Cardiac septum (tissue), 1 donor: ENCODE data around the gene ACTBL2. TPM values are rescaled to one million over a fixed set of nuclear protein-coding genes. Genes with fewer than 3 reads are reported as not detected.
"Not testable (repeated sequence)": the region's sequence is repeated elsewhere in the genome, so short reads cannot be mapped to it uniquely, and the experiment has no call there.

Experiments
- DNase-seq: peaks from one replicate; pipeline ENCODE4 v3.0.0-alpha.2; 2020; ENCODE audit warnings: low spot score
- intact Hi-C: fragments of 100-400 bp; cut with DNase I; formaldehyde crosslinking; loops from one replicate; pipeline ENCODE4 v1.14.0; 2022
- total RNA-seq: library from RNA; stranded (reverse); fragmentation: NEBNext Ultra II Directional; extraction: Animal tissue kit (Norgen Biotek cat#: 25700); gene quantifications from one replicate; pipeline ENCODE4 v1.2.1, GENCODE V29; 2021
- donor health status: DM: no; HTN: no; CAD: no.

ACTBL2 gene
- total RNA-seq, 1 donor from 2014 or later: not detected

DNA sequence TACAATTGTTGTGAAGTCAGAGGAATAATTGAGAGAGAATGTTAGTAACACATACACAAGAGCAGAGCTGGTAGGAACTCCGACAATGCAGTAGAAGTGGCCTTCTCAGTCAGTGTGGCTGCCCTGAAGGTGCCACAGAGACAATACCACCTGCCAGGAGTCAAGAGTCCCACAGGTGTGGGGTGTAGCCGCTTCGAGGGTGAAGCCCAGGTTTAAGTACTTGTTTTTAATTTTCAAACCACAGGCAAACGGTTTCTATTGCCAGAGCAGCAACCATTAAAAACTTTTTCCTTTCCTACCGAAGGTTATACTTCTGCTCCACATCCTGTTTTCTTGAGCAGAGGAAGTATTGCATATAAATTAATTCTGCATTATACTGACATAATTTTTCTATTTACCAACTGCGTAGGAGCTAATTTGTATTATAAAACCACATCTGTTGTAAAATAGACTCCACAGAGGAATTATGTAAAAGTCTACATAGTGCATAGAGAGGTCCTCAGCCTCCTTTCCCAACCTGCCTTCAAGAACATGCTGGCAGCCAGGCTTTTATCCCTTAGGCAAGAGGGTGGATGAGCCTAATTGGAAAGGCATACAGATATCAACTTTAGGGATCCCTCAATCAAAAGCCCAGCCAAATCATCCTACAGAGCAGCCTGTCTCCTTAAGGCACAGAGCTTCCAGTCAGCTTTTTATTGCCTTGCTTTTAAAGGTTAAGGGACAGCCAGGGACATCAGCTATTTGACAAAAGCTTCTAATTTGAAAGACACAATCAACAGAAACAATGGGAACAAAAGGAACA is 12.9 kb upstream of the ACTBL2 start:
- DNase-seq: no peak
- intact Hi-C loops: loop anchor here (5.0 kb wide), 2 partner anchors 198 to 392 kb away; no protein-coding TSS in a partner anchor

DNA sequence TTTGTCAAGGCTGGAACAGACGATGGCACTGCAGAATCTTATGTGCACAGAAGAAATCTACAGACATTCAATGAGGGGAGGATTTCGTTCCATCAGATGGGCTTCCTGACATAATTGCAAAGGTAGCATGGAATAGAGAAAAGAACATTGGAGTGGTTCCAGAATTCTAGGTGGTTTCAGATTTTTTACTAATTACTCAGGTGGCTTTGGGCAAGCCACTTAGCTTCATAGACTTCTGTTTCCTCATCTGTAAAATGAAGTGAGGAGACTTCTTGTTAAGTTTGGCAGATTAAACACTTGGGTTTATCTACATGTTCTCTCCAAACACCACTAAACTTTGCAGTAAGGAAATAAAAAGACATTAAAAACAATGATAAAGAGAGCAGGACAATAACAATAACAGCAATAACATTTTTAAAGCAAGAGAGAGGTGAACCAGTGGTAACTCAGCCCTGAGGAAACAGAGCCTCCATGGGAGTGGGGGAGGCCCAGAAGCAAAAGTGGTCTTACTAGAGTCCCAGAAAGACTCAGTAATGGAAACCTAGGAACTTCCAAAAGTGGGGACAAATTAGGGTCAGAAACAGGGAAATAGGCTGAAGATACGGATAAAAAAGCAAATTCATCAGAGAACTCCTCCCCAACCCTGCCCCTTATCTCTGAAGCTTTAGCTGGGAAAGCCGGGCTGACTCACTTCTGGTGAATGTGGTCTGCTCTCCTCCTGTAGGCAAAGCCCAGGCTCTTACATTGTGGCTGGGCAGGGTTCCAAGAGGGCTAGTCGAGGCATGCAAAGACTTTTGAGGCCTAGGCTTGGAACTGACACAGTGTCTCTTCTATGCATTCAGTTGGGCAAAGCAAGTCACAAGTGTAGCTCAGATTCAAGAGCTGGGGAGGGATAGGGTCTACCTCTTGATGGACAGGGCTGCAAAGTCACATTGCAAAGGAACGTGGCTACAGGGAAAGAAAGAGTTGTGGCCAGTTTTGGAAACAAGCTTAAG is 11.8 kb upstream of the ACTBL2 start:
- intact Hi-C loops: loop anchor here (5.0 kb wide), 2 partner anchors 197 to 393 kb away; no protein-coding TSS in a partner anchor
- no peak for DNase-seq

GRCh38 chr5:57493034-57493433 is 10.4 kb upstream of the ACTBL2 start:
- intact Hi-C loops: no loop called here
- no peak for DNase-seq

DNA sequence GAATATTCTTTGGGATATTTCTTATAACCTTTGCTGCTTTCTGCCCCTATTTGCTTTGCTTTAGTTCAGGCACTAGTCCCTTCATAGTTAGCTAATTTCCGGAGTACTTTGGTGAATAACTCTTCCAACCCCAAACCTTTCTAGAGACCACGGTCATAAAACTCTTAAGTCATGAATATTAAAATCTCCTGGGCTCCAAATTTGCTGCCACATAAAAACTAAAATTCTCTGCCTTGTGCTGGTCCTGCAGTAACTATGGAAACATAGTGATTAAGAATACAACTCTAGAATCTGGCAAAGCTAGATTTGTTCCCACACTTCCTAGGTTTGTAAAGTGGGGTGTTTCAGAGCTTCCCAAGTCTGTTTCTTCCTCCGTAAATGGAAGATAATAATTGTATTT is 10.0 kb upstream of the ACTBL2 start:
- no peak for DNase-seq
- intact Hi-C loops: no loop called here

GRCh38 chr5:57491369-57491965 is 8.9 kb upstream of the ACTBL2 start:
- DNase-seq: no peak
- intact Hi-C loops: no loop called here

GRCh38 chr5:57488215-57488955 is 5.8 kb upstream of the ACTBL2 start:
- intact Hi-C loops: loop anchor here (5.0 kb wide), 1 partner anchor 176 kb away; no protein-coding TSS in a partner anchor

DNA sequence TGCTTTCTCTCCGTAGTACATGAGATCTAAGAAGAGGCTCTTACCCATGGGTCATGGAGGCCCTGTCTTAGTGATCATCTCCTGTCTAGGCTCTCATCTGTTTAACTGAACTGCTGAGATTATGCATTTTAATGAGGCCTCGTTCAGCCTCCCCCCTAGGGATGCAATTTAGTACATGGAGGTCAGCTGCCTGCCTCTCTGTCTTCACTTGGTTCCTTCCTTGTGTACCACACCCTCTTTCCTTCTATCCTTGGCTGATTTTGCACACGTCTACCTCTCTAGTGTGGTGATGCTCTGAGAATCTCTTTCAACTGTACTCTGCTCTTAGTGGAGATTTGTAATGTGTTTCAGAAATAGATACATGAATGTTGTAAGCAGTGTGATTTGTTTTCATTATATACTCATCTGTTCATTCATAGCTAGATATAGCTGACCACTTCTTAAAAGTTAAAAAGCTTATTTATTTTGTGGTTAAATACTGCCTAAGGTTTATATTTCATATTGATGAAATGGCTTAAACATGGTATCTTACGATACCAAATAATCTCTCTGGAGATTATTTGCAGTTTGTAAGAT is 3.5 kb upstream of the ACTBL2 start:
- no peak for DNase-seq
- intact Hi-C loops: loop anchor here (5.0 kb wide), 1 partner anchor 174 kb away; no protein-coding TSS in a partner anchor

More at GRCh38 chr5:57488215-57488955, 5.8 kb upstream of the ACTBL2 start:
- no peak for DNase-seq

- intact Hi-C loops: no loop called here
- no peak for DNase-seq
These were observed 3.8 kb downstream of the ACTBL2 start for GRCh38 chr5:57478826-57479225.

DNA sequence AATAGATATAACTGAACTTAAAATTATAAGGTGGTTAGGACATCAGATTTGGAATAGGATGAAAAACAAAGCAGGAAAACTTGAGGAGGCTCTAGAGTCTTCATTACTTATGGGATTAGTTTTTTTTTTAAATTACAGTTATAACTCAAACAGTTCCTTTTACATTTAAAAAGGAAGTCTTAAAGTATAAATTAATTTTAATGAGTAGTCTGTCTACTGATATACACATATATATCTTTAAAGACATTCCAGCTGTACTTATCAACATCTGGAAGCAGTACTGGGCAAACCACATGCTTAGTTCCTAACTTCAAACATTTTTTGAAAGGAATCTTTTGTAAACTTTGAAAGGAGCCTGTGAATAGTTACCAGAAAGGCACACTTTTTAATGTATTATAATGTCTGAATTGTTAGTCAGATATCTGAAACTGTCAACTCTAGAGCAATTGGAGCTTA is 6.0 kb downstream of the ACTBL2 start:
- intact Hi-C loops: no loop called here
- DNase-seq: no peak

DNA sequence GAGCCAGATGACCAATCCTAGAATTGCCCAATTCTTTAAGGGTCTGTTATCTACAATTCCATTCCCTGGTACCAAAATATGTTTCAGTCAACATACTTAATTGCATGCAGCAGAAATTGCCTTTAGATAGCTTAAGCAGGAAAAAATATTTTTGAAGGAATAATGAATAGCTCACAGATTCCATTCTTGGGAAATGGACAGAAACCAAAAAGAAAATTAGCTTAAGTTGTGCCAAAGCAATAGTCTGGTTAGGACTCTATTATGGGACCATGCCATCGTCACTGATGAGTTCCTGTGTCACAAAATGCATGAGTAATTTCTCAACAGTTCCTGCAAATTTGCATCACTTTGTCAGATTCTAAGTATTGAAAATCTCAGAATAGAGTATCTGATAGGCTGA is 12.3 kb downstream of the ACTBL2 start:
- intact Hi-C loops: no loop called here
- DNase-seq: no peak

- intact Hi-C loops: no loop called here
- DNase-seq: no peak
These were observed 14.0 kb downstream of the ACTBL2 start for GRCh38 chr5:57468481-57469163.

DNA sequence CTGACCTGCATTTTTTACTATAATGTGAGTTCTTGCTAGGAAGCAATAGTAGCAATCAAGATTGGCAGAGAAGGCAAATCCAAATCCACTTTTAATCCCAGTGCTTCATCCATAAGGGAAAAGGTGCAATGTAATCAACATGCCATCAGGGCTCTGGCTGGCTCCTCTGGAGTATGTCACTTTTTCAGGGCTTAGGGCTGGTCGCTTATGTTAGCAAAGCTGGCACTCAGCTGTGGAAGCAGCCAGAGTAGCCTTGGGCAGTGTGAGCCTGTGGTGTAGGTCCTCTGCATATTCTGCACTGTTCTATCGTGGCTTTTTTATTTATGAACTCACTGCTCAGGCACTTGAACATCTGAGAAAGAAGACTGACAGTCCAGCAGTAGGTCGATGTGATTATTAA is 16.1 kb downstream of the ACTBL2 start:
- intact Hi-C loops: no loop called here
- DNase-seq: no peak

GRCh38 chr5:57460056-57460455 is 22.6 kb downstream of the ACTBL2 start:
- DNase-seq, intact Hi-C loops: not testable (repeated sequence)

- intact Hi-C loops: no loop called here
- no peak for DNase-seq
These were observed 24.2 kb downstream of the ACTBL2 start for GRCh38 chr5:57458443-57458842.

GRCh38 chr5:57456531-57457135 is 26.0 kb downstream of the ACTBL2 start:
- intact Hi-C loops: no loop called here
- DNase-seq: no peak

- intact Hi-C loops: no loop called here
- no peak for DNase-seq
These were observed 26.8 kb downstream of the ACTBL2 start for GRCh38 chr5:57455511-57456455.

DNA sequence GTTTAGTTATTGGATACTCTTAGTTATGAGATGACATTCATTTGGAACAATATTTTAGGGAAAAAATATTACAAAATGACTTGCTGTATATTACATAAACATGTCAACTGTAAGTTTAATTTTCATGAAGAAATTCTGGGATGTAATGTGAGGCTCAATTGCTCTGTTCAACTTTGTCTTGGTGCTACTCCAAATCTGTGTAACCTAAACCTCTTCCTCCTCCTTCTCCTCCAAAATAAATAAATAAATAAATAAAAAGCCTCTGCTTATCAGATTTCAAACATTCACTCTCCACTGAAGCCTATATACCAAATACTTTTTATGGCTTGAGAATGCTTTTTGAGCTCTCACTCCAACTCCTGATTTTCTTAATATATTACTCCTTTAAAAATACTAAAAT is 27.7 kb downstream of the ACTBL2 start:
- no peak for DNase-seq
- intact Hi-C loops: no loop called here
